Left colon (tissue), 2 donors: Measurements from ENCODE around the gene BDH2. TPM values are rescaled to one million over a fixed set of nuclear protein-coding genes. Genes with fewer than 3 reads are reported as not detected.

Experiments used
- ATAC-seq: fragments of 200-7000 bp; cut with Tn5 transposase; one replicate; pipeline ENCODE4 v1.9.1; 2020; ENCODE audit warnings: mild to moderate bottlenecking, moderate library complexity
- DNase-seq, 2 donors: peaks; one replicate each; pipeline ENCODE4 v3.0.0-alpha.2; 2020
- intact Hi-C, 2 donors: fragments of 100-400 bp; cut with DNase I in 1 of 2; cut with micrococcal nuclease in 1 of 2; formaldehyde crosslinking; loops; one replicate each; pipeline versions ENCODE4 v1.11.2 to v1.14.0; 2022; cut with DNase I, micrococcal nuclease
- total RNA-seq, 2 donors: library from RNA; stranded (reverse); fragmentation: NEBNext Ultra II Directional; extraction: Animal tissue kit (Norgen Biotek cat#: 25700); gene quantifications; one replicate each; pipeline ENCODE4 v1.2.1, GENCODE V29; 2021
- donor health status: DM: no; HTN: no; CAD: no.
- donor health status: DM: yes; HTN: yes; CAD: no.

BDH2 gene
- total RNA-seq, 2 donors from 2014 or later, result 28.6 to 35.4 TPM

GRCh38 chr4:103091601-103092223, 7.9 kb downstream of the BDH2 start:
- DNase-seq (peak in 1 of 2 donors; percentile 16), ATAC-seq (peak; percentile 67)
- intact Hi-C loops, result loop anchor here in 1 of 2 donors (10.0 kb wide), 1 partner anchor 47 kb away; no protein-coding TSS in a partner anchor

GRCh38 chr4:103089481-103089880, 10.2 kb downstream of the BDH2 start:
- no peak for ATAC-seq
- DNase-seq, result no peak
- intact Hi-C loops, result no loop called here

- ATAC-seq (no peak), DNase-seq (no peak)
- intact Hi-C loops, result no loop called here
These were observed 13.1 kb downstream of the BDH2 start for GRCh38 chr4:103086551-103086950.

- DNase-seq (no peak), ATAC-seq (no peak)
- intact Hi-C loops, result no loop called here
These were observed 14.0 kb downstream of the BDH2 start for GRCh38 chr4:103085555-103086196.

- no peak for DNase-seq
- intact Hi-C loops, result no loop called here
These were observed 20.0 kb downstream of the BDH2 start for GRCh38 chr4:103079621-103080020.

GRCh38 chr4:103076747-103077347, 22.8 kb downstream of the BDH2 start, which contains the start of gene SLC9B2:
TSS of gene SLC9B2 (minus strand) at chr4:103076761. CDS start at chr4:103067550, 9,211 bp downstream.
- DNase-seq, result no peak
- peak; percentile 85 for ATAC-seq
- intact Hi-C loops, result no loop called here

More at GRCh38 chr4:103079621-103080020, 20.0 kb downstream of the BDH2 start:
- no peak for ATAC-seq

- ATAC-seq (peak; percentile 88), DNase-seq (peak; percentile 48 to 65)
- intact Hi-C loops, result no loop called here
These were observed 23.5 kb downstream of the BDH2 start for GRCh38 chr4:103075894-103076746.

- no peak for DNase-seq
- no peak for ATAC-seq
- intact Hi-C loops, result no loop called here
These were observed 24.2 kb downstream of the BDH2 start for GRCh38 chr4:103075435-103075893.

- ATAC-seq (no peak), DNase-seq (no peak)
- intact Hi-C loops, result no loop called here
These were observed 24.7 kb downstream of the BDH2 start for GRCh38 chr4:103074744-103075434.

GRCh38 chr4:103073792-103074438, 25.7 kb downstream of the BDH2 start:
- intact Hi-C loops, result no loop called here
- no peak for DNase-seq
- ATAC-seq, result no peak

GRCh38 chr4:103067841-103068547, 31.6 kb downstream of the BDH2 start:
- intact Hi-C loops, result no loop called here
- ATAC-seq (no peak), DNase-seq (no peak)

GRCh38 chr4:103060453-103061148, 39.0 kb downstream of the BDH2 start:
- ATAC-seq (no peak), DNase-seq (no peak)
- intact Hi-C loops, result no loop called here

GRCh38 chr4:103054030-103054429, 45.6 kb downstream of the BDH2 start:
- intact Hi-C loops, result no loop called here

GRCh38 chr4:103052779-103053178, 46.9 kb downstream of the BDH2 start:
- DNase-seq (no peak), ATAC-seq (no peak)
- intact Hi-C loops, result no loop called here

More at GRCh38 chr4:103054030-103054429, 45.6 kb downstream of the BDH2 start:
- ATAC-seq (no peak), DNase-seq (no peak)

GRCh38 chr4:103052145-103052544, 47.5 kb downstream of the BDH2 start:
- ATAC-seq, result no peak
- no peak for DNase-seq
- intact Hi-C loops, result no loop called here

GRCh38 chr4:103050736-103051436, 48.7 kb downstream of the BDH2 start:
- DNase-seq (no peak), ATAC-seq (no peak)
- intact Hi-C loops, result no loop called here
